ENCODE measurements around the gene IFNA17.
"Not testable (repeated sequence)": the region's sequence is repeated elsewhere in the genome, so short reads cannot be mapped to it uniquely, and the experiment has no call there.

IFNA17 gene

DNA sequence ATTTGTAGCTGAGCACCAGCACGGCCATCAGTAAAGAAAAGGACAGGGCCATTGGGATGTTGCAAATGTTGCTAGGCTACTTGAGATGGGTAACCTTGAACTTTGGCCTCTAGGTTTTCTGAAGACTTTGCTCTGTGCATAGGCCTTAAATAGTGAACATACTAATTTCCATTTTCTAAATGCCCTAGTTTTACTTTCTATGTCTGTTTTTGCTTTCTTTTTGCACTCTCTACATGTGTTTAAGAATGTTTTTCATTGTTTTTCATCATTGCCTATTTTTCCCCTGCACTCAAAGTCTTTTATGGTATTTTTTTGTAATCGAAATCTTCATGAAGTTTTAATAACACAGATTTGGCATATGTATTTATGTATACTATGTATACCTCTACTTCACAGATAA lies at the start of gene IFNA17:
Gene IFNA17 (minus strand): TSS at position 101 of the 400 bp plus-strand sequence. CDS start 49 bp downstream, at position 52.
- no peak for DNase-seq

DNA sequence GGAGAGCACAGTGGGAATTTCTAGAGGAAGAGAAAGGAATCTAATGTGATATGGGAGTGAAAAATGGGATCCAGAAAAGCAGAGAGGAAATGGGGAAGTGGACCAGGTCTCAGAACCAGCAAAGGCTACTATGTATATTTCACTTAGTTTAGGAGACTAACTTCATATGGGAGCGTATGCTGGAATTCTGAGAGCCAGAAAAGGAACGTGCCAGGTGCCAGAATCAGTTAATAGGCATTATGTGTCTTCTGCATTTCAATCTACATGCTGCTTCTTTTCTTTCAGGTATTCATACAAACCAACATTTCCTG lies 40.3 kb upstream of the IFNA17 start:
- no peak for DNase-seq

DNA sequence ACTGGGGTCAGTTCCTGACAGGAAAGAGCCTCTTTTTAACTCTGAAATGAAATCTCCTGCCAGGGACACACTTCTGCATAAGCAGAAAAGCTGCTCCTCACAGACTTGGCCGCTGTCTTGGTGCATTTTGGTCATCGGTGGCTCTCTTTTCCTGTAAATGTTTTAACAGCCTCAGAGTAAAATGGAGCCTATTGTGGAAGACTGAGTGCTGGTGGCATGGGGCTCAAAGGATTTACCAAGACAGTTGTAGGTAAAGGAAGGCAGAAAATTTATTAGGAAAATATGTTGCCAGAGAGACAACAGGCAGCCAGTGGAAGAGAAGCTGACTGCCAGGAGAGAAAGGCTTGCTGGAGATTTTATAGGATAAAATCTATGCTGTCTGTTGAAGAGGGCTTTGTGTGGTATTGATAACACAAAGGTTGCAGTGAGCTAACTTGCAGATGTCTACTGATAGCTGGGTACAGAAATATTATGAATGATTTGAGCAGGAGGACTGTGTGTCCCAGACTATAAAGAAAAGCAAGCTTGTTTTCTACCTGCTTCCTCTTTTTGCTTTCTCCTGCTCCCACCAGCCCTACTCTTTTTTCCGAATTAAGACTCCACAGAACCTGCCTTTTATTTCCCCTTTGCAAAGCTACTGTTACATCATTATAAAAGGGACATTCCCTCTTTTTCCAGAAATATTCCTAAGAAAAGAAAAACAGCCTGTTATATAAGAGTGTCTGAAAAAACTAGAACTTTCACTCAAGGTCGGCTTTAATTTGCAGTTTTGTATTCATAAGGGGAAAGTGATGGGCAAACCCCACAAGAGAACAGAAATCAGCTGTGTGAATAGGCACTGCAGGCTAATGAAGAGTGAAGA lies 39.7 kb upstream of the IFNA17 start:
- DNase-seq: no peak

DNA sequence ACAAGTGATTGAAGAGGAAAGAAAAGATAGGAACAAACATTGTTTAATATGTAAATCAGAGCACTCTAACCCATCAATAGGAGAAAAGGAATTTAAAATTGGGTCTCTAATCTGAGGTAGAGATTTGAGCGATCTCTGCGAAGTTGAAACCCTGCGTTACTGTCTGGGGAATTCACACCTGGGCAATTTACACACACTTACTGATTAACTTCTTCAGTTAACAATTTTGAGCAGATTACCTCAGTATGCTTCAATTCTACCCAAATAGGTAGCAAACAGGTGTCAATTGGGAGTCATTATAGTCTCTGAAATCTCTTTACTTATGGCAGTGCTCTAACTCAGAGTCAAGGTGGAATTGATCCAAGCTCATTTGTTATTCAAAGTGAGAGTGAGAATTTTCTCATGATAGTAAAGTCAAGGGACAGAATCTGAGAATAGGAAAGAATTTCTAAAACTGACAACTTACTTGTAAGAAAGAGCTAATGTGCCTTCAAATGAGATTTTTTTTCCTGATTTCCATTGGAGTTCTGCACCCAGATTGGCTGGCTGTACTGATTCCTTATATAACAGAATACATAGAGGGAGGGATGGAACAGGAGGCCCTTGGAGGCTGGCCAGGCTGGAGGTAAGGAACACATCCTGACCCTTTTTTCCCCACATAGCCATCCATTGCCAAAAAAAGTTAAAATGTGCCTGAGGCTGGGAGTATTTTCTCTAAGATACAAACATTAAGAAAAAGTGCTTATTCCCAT lies 38.9 kb upstream of the IFNA17 start:
- no peak for DNase-seq

DNA sequence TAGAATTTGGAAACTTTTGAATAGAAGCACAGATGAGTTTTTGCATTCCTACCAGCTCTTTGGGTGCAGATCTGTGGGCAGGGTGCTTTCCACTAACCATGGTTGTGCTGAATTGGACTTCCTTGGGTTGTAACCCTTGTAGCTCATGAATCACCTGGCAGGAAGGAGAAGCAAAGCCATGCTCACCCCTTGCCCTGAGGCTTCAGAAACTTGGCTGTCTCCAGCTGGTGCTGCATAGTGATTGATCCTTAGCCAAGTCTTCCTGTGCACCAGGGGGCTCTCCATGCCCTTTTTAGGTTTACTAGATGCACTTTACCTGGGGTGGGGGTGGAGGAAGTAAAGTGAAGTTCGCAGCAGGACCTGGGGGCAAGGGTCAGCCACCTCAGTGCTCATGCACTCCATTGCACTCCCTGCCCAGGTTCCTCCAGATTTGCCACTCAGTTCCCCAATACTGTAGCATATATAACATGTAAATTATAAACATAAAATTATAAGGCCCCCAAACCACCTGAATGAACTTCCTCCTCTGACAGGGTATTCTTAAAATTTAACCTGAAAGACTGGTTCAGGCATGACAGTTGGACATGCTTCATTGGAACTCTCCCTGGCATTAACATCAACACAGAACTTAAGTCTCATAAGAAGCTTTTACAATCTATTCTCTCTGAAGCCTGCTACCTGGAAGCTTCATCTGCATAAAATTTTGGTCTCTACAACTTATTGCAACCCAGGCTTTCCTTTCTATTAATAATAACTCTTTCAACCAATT lies 37.6 kb upstream of the IFNA17 start:
- DNase-seq: no peak

DNA sequence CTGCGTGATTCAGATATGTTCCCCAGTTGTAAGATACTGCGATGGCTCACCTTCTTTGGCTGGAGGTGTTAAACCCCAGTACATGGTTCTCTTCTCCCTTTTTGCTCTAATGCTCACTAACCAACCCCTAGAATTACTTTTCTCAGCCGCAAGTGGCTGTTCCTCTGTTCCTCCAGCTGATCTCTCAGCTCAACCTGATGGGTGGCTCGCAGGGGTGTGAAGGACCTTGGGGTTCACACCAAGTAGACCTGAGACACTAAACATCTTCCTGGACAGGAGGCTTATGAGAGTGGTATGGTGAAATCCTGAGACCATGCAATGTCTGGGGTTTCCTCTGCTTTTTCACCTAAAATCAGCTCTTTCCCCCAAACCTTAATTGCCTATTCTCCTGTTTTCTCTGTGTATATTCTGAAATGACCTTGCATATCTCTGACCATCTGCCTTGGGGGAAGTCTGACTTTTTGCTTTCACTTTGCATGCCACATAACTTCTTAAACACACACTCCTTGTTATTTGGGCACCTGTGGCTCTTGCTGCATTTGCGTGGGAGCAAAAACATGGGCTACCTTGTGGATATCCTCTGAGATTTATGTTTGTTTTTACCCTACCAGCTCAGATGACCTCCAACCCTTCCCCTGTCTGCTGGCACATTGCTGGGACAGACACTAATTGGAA lies 27.7 kb upstream of the IFNA17 start:
- no peak for DNase-seq

DNA sequence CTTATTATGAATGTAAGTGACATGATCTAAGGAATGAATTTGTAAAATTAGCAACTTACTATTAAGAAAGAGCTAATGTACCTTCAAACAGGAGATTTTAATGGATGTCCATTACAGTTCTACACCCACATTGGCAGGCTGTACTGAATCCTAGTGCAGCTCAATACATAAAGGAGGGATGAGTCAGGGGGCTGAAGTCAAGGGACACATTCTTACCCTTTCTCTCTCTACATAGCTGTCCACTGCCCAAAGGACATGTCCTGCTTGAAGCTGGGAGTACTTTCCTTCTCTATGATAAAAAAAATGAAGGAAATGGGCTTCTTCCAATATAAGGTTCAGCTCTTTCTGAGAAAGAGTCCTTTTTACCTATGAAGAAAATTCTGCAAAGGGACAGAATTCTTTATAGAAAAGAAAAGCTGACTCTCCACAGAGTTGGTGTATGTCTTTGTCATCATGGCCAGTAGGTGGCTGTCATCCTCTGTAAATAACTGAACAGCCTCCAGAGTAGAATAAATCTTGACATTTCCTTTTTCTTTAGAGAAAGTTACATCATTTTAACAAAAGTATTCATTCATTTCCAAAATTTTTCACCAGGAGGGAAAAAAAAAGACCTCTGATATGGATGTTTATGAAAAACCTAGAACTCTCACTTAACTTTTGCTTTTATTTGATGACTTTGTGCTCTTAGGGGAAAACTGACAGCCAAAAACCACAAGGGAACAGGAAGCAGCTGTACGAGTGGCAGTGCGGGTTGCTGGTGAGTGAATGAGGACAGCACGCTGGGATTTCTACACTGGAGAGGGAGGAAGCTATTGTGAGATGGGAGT lies 24.9 kb upstream of the IFNA17 start:
- no peak for DNase-seq

DNA sequence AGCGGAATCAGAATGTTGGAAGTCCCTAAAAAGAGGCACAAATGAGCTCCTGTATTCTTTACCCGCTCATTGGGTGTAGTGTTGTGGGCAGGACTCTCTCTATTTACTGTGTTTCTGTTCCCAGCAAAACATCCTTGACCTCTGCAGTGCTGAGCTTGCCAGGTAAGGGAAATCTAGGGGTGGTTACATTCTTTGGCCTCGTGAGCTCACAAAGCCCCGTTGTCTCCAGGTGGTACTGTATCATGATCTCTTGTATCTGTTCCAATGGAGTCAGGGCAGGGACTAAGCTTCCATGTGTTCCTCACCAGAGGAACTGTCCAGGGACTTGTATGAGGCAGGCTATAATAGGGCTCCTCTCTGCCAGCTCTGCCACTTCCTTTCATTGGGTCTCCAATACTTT lies 23.6 kb upstream of the IFNA17 start:
- no peak for DNase-seq

DNA sequence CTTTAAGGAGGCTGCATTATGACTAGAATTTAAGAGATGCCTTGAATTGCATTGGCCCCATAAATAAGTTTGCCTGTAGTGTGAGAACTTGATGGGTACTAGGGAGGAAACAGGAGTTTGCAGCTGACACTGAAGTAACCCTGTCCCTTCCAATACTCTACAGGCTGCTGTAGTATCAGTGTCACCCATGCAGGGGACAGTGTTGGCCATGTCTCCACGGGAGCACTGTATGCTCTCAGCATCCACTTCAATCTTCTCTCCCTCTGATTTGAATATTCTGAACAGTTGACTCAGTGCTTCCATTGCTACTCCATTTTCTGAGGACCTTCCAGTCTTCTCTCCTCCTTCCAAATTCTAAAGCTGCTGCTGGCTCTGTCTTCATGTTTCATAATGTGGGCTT lies 23.2 kb upstream of the IFNA17 start:
- no peak for DNase-seq

DNA sequence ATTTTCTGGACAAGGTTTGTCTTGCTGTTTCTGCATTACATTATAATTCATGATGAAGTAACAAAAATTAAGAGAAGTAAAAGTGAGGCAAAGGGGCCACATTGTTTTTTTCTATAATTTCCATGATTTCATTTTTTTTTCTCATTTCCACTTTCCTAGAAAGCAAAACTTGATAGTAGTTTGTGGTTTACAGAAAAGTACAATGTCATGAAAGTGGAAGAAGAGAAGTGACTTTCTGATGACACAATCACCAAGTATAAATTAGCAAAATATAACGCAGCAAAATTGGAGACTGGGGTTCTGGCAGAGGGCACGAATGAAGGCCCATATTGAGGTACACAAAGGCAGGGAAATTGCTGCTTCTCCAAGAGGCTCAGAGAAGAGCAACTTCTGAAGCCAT lies 16.8 kb upstream of the IFNA17 start:
- DNase-seq: no peak

DNA sequence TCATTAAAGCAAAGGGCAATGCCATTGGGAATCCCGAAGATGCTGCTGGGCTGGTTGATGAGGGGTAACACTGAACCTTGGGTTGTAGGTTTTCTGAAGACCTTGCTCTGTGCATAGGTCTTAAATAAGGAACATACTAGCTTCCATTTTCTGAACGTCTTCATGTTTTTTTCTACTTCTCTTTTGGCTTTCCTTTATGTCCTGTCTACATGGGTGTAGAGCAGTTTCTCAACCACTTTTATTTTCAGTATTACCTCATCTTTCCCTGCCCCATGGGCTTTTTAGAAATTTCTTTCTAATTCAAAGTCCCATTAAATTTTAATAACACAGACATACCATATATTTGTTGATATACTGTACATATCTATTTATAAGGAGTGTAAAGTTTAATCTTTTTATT lies 11.9 kb upstream of the IFNA17 start, which contains the start of gene IFNA14:
Gene IFNA14 (minus strand): TSS at position 95 of the 400 bp plus-strand sequence. CDS start 70 bp downstream, at position 25.
- no peak for DNase-seq

DNA sequence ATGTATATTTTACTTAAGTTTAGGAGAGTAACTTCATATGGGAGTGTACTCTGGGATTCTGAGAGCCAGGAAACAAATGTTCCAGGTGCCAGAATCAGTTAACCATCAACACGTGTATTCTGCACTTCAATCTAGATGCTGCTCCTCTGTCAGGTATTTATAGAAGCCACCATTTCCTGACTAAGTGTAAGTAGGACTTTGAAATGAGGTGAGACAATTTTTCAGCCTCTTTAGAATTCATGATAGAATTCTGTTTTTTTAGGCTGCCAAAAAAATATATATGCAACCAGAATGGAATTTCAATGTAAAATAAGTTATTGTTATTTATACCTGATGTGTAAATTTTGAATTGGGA lies 8.3 kb upstream of the IFNA17 start:
- DNase-seq: not testable (repeated sequence)

DNA sequence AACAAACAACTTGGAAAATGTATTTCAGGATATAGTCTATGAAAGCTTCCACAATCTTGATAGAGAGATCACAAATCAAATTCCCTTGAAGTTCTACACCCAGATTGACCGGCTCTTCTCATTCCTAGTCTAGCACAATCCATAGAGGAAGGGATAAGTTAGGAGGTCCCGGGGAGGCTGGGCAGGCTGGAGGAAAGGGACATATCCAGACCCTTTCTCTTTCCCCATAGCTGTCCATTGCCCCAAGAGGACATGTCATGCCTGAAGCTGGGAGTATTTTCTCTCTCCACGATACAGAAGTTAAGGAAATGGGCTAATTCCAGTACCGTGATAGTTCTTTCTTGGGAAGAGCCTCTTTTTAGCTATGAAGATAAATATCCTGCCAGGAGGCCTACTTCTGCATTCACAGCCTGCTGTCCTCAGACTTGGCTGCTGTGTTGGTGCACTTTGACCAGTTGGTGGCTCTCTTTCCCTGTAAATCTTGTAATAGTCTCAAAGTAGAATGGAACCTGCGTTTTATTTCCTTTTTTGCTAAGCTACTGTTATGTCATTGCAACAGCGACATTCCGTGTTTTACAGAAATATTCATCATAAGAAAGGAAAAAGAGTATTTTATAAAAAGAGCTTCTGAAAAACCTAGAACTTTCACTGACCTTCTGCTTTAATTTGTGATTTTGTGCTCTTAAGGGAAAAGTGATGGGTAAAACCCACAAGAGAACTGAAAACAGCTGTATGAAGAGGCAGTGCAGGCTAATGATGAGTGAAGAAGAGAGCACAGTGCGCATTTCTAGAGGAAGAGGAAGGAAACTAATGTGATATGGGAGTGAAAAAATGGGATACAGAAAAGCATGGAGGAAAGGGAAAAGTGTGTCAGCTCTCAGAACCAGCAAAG lies 7.7 kb upstream of the IFNA17 start:
- DNase-seq: not testable (repeated sequence)

DNA sequence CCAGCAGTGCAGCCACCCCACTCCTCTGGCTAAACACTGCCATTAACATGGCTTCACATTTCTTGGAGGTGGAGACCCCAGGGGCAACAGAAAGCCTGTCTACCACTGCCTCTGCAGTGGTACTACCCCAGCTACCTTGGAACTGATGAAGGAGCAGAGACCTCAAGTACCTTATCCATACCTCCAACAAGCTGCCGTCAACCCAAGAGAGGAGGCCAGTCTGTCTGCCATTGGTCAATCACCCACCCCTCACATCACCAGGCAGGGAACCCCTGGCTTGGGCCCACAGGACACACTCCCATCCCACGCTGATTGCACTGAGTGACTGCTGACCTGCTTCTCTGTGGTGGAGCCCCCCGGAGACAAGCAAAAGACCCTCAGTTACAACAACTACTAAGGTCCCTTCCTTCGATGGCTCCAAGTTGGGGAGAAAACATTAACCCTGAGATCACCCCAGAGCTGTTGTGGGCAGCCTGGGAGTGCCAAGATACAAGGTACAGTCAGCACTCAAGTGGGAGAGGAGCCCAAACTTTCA lies 6.2 kb upstream of the IFNA17 start:
- no peak for DNase-seq

DNA sequence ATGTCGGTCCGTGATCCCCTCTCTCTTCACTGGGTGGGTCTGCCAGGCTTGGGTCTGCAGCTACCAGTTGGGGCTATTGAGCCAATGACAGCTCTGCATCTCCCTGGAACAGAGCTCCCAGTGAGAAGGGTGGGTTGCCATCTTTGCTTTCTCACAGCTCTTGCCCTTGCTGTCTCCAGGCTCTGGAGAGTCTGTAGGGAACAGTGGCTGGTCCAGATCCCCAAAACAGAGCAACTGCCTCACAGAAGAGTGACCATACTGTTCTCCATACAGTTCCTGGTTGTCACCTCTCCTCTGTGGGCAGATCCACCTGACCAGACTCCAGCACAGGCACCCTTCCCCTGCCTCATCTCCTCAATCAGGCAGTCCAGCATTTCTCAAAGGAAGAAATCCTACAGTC lies 5.2 kb upstream of the IFNA17 start:
- no peak for DNase-seq

DNA sequence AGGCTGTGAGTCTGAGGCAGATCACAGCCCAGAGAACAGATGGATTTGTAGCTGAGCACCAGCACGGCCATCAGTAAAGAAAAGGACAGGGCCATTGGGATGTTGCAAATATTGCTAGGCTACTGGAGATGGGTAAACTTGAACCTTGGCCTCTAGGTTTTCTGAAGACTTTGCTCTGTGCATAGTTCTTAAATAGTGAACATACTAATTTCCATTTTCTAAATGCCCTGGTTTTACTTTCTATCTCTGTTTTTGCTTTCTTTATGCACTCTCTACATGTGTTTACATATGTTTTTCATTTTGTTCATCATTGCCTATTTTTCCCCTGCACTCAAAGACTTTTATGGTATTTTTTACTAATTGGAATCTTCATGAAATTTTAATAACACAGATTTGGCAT lies 10.8 kb downstream of the IFNA17 start, which contains the start of gene IFNA16:
Gene IFNA16 (minus strand): TSS at position 101 of the 400 bp plus-strand sequence. CDS start 6 bp downstream, at position 95.
- DNase-seq: not testable (repeated sequence)

DNA sequence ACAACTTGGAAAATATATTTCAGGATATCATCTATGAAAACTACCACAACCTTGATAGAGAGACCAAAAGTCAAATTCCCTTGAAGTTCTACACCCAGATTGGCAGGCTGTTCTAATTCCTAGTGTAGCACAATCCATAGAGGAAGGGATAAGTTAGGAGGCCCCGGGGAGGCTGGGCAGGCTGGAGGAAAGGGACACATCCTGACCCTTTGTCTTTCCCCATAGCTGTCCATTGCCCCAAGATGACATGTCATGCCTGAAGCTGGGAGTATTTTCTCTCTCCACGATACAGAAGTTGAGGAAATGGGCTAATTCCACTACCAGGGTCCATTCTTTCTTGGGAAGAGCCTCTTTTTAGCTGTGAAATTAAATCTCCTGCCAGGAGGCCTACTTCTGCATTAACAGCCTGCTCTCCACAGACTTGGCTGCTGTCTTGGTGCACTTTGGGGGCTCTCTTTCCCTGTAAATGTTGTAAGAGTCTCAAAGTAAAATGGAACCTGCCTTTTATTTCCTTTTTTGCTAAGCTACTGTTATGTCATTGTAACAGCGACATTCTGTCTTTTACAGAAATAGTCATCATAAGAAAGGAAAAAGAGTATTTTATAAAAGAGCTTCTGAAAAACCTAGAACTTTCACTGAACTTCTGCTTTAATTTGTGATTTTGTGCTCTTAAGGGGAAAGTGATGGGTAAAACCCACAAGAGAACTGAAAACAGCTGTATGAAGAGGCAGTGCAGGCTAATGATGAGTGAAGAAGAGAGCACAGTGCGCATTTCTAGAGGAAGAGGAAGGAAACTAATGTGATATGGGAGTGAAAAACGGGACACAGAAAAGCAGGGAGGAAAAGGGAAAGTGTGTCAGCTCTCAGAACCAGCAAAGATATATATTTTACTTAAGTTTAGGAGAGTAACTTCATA lies 14.4 kb downstream of the IFNA17 start:
- not testable (repeated sequence) for DNase-seq

DNA sequence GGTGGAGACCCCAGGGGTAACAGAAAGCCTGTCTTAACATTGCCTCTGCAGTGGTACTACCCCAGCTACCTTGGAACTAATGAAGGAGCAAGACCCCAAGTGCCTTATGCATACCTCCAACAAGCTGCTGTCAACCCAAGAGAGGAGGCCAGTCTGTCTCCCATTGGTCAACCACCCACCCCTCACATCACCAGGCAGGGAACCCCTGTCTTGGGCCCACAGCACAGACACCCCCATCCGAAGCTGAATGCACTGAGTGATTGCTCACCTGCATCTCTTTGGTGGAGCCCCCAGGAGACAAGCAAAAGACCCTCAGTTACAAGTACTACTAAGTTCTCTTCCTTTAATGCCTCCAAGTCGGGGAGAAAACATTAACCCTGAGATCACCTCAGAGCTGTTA lies 15.9 kb downstream of the IFNA17 start:
- not testable (repeated sequence) for DNase-seq

DNA sequence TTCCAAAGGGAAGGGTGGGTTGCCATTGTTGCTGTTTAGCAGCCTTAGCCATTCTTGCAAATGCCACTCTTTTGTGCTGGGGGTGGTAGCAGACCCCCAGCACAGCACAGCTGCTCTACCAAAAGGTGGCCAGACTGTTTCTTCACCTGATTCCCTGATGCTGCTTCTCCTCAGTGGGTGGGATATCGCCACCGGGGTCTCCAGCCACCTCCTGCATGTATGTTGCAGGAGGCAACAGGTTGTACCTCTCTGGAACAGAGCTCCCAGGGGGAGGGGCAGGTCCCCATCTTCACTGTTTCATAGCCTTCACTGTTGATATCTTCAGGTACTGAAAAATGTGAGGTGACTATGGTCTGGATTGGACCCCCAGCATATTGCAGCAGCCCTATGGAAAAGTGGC lies 17.2 kb downstream of the IFNA17 start:
- not testable (repeated sequence) for DNase-seq

Data from activated CD8-positive, alpha-beta memory T cell treated with anti-CD3 and anti-CD28 coated beads, Interleukin-2, amount 50 U/mL, for 48 hours (primary cell).